C4-2B (cell line): ENCODE results near the gene PRND.

Experiments
- CTCF ChIP-seq: fragments of 450-650 bp; conservative IDR thresholded peaks from 2 replicates; pipeline ENCODE4 v1.5.1; 2017; ENCODE audit warnings: mild to moderate bottlenecking
- ZFX ChIP-seq: fragments of 450-650 bp; IDR thresholded peaks from 2 replicates; pipeline ENCODE4 v1.6.1; 2017

- TF ChIP-seq CTCF (no peak), ZFX (no peak)
These were observed 52.5 kb downstream of the PRND start for GRCh38 chr20:4774207-4774606.
